ENCODE results near the gene FARS2. TPM values are rescaled to one million over a fixed set of nuclear protein-coding genes. Genes with fewer than 3 reads are reported as not detected.

Gene FARS2
- polyA plus RNA-seq, 1 donor (not counting 4 experiments of a cell fraction or from before 2014, with no cell fraction given): 21.3 TPM

- H3K27ac ChIP-seq (ENCODE audit: control insufficient read depth, insufficient read depth, low read length): no peak overlapping the region
- no peaks in the 10 kb centered on the region for H3K4me1 ChIP-seq (ENCODE audit: control insufficient read depth, extremely low read depth, insufficient read depth, low read length)
- dilution Hi-C loops (cut with MboI; ENCODE audit: extremely low pct_ligation_motif_present, low sequenced_read_pairs): no loop called here
- TF ChIP-seq EZH2 (IDR thresholded peaks at IDR 0.05; ENCODE audit: low read length) (no peak), CTCF (optimal IDR thresholded peaks at IDR 0.05 in 1 of 3, IDR thresholded peaks at IDR 0.05 in 1 of 3, conservative IDR thresholded peaks at IDR 0.05 in 1 of 3; ENCODE audit: extremely low read depth in 1 of 3, insufficient read depth in 2 of 3, low read length in 3 of 3) (no peak)
- H4K20me1 ChIP-seq (ENCODE audit: control insufficient read depth, extremely low read depth, insufficient read depth, low read length): no peaks in the 10 kb centered on the region
- no peak overlapping the region for H3K9ac ChIP-seq (ENCODE audit: control insufficient read depth, extremely low read depth, insufficient read depth, low read length)
- no peaks in the 10 kb centered on the region for H3K27me3 ChIP-seq (ENCODE audit: control insufficient read depth, extremely low read depth, insufficient read depth, low read length)
- DNase-seq (ENCODE audit: low read depth, low spot score): no peak
- H3K36me3 ChIP-seq (ENCODE audit: control insufficient read depth in 2 of 2, extremely low read depth in 1 of 2, insufficient read depth in 2 of 2, low read length in 2 of 2): no peaks in the 10 kb centered on the region
- no peak for FAIRE-seq
- H3K4me3 ChIP-seq (ENCODE audit: control insufficient read depth in 2 of 3, extremely low read depth in 1 of 3, insufficient read depth in 2 of 3, low read depth in 1 of 3, low read length in 3 of 3): no peak overlapping the region
- peaks cover 8% of the 10 kb centered on the region for H3K9me3 ChIP-seq (ENCODE audit: control insufficient read depth, low read depth, low read length)
- no peak overlapping the region for H3K4me2 ChIP-seq (ENCODE audit: control insufficient read depth, extremely low read depth, insufficient read depth, low read depth, low read length)
- H3K9me1 ChIP-seq (ENCODE audit: control insufficient read depth, extremely low read depth, insufficient read depth, low read length): no peaks in the 10 kb centered on the region
- H3K79me2 ChIP-seq (ENCODE audit: control insufficient read depth, insufficient read depth, low read length): no peaks in the 10 kb centered on the region
- no peak overlapping the region for H2AFZ ChIP-seq (ENCODE audit: control insufficient read depth, low read length)
These were observed 292.5 kb downstream of the FARS2 start for GRCh38 chr6:5553767-5554166.

- H4K20me1 ChIP-seq (ENCODE audit: control insufficient read depth, extremely low read depth, insufficient read depth, low read length): no peaks in the 10 kb centered on the region
- TF ChIP-seq CTCF (optimal IDR thresholded peaks at IDR 0.05 in 1 of 3, IDR thresholded peaks at IDR 0.05 in 1 of 3, conservative IDR thresholded peaks at IDR 0.05 in 1 of 3; ENCODE audit: extremely low read depth in 1 of 3, insufficient read depth in 2 of 3, low read length in 3 of 3) (no peak), EZH2 (IDR thresholded peaks at IDR 0.05; ENCODE audit: low read length) (no peak)
- FAIRE-seq (no peak), DNase-seq (ENCODE audit: low read depth, low spot score) (no peak)
- H3K9ac ChIP-seq (ENCODE audit: control insufficient read depth, extremely low read depth, insufficient read depth, low read length): no peak overlapping the region
- no peaks in the 10 kb centered on the region for H3K79me2 ChIP-seq (ENCODE audit: control insufficient read depth, insufficient read depth, low read length)
- no peaks in the 10 kb centered on the region for H3K9me1 ChIP-seq (ENCODE audit: control insufficient read depth, extremely low read depth, insufficient read depth, low read length)
- H3K27me3 ChIP-seq (ENCODE audit: control insufficient read depth, extremely low read depth, insufficient read depth, low read length): no peaks in the 10 kb centered on the region
- H3K27ac ChIP-seq (ENCODE audit: control insufficient read depth, insufficient read depth, low read length): no peak overlapping the region
- dilution Hi-C loops (cut with MboI; ENCODE audit: extremely low pct_ligation_motif_present, low sequenced_read_pairs): no loop called here
- H2AFZ ChIP-seq (ENCODE audit: control insufficient read depth, low read length): no peak overlapping the region
- H3K4me2 ChIP-seq (ENCODE audit: control insufficient read depth, extremely low read depth, insufficient read depth, low read depth, low read length): no peak overlapping the region
- no peaks in the 10 kb centered on the region for H3K36me3 ChIP-seq (ENCODE audit: control insufficient read depth in 2 of 2, extremely low read depth in 1 of 2, insufficient read depth in 2 of 2, low read length in 2 of 2)
- no peak overlapping the region for H3K4me3 ChIP-seq (ENCODE audit: control insufficient read depth in 2 of 3, extremely low read depth in 1 of 3, insufficient read depth in 2 of 3, low read depth in 1 of 3, low read length in 3 of 3)
- H3K9me3 ChIP-seq (ENCODE audit: control insufficient read depth, low read depth, low read length): peaks cover 7% of the 10 kb centered on the region
- H3K4me1 ChIP-seq (ENCODE audit: control insufficient read depth, extremely low read depth, insufficient read depth, low read length): no peaks in the 10 kb centered on the region
These were observed 292.9 kb downstream of the FARS2 start for GRCh38 chr6:5554226-5554625.
